NB4 (cell line): ENCODE measurements around the gene NFKBIE.

Source experiments
- POLR2A ChIP-seq: IDR thresholded peaks from 2 replicates; pipeline ENCODE4 v1.6.1; 2011; ENCODE audit warnings: mild to moderate bottlenecking; ENCODE audit not compliant: insufficient read length; ENCODE audit errors: extremely low read depth
- TF ChIP-seq, protein P1 (sequence below): IDR thresholded peaks from one replicate; pipeline ENCODE4 v1.5.1; 2012; ENCODE audit warnings: low read depth, low read length
- TF ChIP-seq, protein P2 (sequence below): IDR thresholded peaks from 2 replicates; pipeline ENCODE4 v1.6.1; 2011; ENCODE audit warnings: low read depth, low read length

DNA sequence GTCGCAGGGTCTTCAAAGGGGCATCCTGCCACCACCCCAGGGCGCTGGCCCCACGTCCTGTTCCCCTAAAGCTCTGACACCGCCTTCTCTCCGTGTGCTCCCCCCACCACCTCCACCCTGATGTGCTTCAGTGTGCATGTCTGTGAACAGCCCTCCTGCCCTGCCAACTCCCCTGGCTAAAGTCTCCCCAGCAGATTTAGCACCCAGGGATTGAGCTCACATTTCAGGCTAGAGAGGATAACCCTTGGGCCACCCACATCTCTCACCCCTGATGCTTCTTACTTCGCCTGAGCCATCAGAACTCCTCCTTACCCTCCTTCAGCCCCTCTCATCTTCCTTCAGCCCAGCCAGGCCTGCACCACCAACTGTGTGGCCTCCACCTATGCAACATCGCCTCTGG lies 12.4 kb upstream of the NFKBIE start:
- TF ChIP-seq POLR2A: no peak
- TF ChIP-seq, protein P1, sequence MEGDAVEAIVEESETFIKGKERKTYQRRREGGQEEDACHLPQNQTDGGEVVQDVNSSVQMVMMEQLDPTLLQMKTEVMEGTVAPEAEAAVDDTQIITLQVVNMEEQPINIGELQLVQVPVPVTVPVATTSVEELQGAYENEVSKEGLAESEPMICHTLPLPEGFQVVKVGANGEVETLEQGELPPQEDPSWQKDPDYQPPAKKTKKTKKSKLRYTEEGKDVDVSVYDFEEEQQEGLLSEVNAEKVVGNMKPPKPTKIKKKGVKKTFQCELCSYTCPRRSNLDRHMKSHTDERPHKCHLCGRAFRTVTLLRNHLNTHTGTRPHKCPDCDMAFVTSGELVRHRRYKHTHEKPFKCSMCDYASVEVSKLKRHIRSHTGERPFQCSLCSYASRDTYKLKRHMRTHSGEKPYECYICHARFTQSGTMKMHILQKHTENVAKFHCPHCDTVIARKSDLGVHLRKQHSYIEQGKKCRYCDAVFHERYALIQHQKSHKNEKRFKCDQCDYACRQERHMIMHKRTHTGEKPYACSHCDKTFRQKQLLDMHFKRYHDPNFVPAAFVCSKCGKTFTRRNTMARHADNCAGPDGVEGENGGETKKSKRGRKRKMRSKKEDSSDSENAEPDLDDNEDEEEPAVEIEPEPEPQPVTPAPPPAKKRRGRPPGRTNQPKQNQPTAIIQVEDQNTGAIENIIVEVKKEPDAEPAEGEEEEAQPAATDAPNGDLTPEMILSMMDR: no peak
- TF ChIP-seq, protein P2, sequence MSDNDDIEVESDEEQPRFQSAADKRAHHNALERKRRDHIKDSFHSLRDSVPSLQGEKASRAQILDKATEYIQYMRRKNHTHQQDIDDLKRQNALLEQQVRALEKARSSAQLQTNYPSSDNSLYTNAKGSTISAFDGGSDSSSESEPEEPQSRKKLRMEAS: no peak
